GM21526 (cell line): ENCODE measurements around the gene CD27.
A peak's percentile ranks its signal among the peaks of the same experiment; 100 is the strongest.

ENCODE experiments used
- ATAC-seq: cut with Tn5 transposase; IDR thresholded peaks from one replicate; pipeline ENCODE4 v1.9.1; 2021; ENCODE audit warnings: moderate library complexity; ENCODE audit not compliant: unreplicated experiment, low FRiP score

The CD27 gene

DNA sequence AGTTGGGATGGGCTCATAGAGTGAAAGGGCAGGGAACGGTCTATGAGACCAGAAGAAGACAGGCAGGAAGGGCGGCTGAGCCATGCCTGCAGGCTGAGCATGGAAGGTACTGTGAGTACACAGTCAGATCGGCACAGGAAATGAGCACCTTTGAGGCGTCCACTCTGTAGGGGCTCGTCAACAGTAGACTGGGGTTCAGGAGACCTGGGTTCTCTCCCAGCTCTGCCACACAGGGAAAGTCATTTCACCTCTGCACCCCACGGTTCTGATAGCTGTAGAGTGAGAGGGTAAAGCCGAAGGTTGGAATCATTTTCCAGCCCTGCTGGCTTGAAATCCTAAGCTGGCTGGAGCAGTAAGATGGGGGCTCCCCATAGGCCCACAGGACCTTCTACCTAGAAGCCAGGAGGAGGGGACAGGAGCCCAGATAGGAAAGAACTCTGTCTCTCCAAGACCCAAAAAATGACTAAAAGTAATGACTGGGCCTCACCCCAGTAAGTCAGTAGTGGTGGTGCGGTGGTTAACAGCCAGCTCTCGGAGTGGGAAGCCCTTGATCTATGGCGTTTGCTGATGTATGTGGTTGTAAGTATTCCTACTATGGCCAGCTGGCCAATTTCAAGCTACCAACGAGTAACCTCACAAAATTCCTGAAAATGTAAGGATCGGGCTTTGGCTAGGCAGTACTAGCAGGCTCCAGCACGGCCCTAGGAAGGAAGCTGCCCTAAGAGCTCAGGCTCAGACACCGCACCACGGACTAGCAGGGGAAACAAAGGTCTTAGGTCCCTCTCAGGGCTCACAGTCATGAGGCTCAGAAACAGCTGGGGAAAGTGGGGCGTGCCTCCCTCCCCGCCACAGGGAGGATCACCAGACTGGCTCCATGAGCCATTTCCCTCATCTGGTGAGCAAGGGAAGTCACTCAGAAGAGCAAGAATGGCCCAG is 10.3 kb upstream of the CD27 start:
- no peak for ATAC-seq

DNA sequence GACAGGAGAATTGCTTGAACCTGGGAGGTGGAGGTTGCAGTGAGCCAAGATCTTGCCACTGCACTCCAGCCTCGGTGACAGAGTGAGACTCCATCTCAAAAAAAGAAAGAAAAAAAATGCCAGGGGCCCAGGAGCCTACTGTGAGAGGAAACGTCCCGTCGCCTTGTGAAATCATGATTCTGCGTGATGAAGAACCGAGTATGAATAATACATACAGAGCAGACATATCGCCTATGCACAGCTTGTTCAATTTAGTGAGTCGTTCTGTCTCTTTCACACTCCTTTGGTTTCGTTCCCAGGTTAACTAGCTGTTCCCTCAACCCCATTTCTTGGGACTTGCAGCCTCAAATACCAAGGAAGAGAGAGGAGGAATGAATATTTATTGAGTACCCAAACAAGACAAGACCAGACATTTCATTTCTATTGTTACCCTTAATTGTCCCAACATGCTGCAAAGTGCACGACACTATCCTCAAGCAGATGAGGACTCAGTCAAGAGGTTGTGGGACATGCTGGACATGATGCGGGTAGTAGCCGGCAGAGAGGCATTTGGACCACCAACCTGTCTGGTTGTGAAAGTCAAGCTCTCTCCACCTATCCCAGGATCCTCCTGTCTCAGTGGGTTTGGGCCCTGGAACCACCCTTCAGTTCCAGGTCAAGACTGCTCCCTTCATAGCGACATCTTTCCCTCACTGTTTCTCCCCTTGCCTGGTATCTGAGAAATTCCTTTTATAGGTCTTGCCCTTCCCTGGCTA is 8.6 kb upstream of the CD27 start:
- no peak for ATAC-seq

DNA sequence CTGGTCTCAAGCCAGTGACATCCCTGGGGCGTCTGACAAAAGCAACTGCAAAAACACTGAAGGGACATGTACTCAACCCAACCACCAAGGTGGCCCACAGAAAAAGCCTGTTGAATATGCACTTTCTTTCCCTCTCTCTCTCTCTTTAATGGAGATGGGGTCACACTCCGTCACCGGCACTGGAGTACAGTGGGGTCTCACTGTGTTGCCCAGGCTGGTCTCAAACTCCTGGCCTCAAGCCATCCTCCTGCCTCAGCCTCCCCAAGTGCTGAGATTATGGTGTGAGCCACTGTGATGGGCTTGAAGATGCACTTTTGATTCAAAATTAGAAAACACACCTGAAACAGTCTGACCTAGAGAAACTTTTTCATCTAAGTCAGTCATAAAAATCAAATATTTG is 7.2 kb upstream of the CD27 start:
- no peak for ATAC-seq

DNA sequence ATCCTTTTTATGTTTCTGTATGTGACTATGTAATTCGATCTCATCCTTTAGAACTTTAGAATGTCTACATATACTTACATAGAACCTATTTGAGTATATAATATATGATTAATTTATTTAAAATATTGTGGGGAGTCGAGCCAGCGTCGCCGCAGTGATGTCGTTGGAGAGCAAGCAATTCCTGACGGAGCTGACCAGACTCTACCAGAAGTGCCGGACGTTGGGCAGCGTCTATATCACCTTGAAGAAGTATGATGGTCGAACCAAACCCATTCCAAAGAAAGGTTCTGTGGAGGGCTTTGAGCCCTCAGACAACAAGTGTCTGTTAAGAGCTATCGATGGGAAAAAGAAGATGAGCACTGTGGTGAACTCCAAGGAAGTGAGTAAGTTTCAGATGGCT is 6.4 kb upstream of the CD27 start:
- no peak for ATAC-seq

DNA sequence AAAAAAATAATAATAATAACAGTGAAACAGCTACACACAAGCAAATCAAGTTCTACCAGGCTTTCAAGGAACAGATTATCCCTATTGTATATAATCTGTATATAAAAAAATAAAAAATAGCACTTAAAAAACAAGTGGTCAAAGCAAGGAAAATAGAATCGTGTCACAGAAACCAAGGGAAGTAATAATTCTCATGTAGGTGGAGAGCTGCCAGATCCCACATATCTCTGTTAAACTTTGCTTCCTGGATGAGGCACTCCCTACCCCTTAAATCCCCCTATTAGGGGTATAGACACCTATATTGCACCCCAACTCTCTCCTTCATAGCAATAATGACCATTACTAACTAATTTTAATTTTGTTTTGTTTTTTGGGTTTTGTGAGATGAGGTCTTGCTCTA is 4.4 kb upstream of the CD27 start:
- ATAC-seq, result no peak

DNA sequence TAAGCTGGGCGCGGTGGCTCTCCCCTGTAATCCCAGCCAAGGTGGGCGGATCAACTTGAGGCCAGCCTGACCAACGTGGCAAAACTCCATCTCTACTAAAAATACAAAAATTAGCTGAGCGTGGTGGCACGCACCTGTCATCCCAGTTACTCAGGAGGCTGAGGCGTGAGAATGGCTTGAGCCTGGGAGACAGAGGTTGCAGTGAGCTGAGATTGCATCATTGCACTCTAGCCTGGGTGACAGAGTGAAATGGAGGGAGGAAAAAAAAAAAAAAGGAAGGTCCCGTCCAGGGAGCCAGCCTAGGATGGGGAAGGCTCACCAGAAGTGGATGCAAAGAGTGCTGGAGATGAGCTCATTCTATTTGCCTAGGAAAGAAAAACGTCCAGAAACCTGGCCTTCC is 1.9 kb upstream of the CD27 start:
- no peak for ATAC-seq

DNA sequence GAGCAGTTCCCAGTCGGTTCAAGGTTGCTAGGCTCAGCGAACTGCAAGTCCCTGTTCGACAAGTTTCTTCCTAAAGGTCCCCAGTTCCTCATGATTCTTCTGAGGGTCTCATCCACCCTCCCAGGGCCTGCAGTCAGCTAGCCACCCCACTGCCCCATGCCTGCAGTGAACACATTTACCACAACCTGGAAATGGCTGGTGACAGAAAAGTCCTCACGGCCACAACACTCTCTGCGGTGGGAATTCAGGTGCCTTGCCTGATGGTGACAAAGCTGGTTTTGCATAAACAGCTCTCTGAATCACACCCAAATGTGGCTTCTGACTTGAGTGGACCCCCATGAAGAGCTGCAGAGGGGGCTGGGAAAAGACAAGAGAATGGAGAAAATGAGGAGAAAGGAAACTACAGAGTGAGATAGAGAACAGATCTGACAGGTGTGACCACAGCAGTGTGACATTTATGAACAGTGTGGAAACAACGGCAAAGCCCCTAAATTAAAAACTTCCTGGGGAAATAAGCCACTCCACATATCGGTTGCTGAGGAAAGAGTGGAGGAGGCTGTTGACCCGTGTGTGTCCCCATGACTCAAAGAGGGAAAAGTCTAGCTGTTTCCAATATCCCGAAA is 1.3 kb upstream of the CD27 start:
- ATAC-seq, result peak; percentile 35

DNA sequence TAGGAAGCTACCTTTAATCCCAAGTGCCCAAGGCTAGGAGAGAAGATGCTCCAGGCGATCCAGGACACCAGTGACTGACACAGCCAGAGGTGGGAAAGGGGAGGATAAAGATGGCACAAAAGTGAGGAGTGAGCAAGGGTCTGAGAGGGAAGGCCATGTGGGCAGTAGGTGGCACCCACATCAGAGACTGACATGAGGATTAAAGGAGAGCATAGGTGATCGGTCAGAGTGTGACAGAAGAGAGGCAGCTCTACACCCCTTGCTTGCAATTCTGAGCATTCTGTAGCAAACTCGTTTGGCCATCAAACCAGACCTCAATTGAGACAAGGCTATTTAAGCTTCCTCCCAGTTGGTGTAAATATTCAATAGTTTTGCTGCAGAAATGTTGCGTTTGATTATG is 724 bp upstream of the CD27 start:
- ATAC-seq, result no peak

DNA sequence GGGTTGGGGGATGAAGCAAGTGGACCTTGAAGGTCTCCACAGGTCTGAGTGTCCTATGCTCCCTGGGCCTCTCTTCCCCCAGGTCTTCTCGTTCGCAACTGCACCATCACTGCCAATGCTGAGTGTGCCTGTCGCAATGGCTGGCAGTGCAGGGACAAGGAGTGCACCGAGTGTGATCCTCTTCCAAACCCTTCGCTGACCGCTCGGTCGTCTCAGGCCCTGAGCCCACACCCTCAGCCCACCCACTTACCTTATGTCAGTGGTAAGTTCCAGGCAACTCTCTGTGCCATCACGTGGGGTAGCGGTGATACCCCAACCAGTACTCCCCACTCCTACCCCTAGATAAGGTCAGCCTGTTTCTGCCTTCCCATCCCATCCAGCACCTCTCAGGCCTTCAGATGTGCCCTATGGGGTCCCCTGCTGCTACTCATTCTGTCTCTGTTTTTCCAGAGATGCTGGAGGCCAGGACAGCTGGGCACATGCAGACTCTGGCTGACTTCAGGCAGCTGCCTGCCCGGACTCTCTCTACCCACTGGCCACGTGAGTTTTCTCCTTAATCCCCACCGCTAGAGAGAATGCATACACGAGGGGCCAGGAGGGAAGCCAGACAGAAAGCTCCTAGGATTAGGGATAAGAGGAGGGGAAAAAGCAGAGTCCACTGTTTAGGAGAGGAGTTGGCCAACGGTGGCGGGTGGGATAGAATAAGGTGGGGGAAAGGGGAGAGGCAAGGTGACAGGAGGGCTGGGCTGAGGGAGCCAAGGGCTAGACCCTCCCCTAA is 5.5 kb downstream of the CD27 start:
- no peak for ATAC-seq

DNA sequence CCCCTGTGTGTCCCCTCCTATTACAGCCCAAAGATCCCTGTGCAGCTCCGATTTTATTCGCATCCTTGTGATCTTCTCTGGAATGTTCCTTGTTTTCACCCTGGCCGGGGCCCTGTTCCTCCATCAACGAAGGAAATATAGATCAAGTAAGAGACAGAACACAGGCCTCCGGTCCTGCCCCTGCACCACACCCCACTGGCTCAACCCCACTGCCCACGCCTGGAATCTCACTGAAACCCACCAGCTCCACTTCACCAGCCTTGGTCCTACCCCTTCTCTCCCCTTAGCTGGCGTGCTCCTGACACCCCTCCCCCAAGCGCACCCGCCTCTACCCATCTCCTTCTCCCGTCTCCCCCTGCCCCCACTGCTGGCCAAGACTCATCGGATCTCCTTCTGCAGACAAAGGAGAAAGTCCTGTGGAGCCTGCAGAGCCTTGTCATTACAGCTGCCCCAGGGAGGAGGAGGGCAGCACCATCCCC is 6.2 kb downstream of the CD27 start:
- no peak for ATAC-seq

DNA sequence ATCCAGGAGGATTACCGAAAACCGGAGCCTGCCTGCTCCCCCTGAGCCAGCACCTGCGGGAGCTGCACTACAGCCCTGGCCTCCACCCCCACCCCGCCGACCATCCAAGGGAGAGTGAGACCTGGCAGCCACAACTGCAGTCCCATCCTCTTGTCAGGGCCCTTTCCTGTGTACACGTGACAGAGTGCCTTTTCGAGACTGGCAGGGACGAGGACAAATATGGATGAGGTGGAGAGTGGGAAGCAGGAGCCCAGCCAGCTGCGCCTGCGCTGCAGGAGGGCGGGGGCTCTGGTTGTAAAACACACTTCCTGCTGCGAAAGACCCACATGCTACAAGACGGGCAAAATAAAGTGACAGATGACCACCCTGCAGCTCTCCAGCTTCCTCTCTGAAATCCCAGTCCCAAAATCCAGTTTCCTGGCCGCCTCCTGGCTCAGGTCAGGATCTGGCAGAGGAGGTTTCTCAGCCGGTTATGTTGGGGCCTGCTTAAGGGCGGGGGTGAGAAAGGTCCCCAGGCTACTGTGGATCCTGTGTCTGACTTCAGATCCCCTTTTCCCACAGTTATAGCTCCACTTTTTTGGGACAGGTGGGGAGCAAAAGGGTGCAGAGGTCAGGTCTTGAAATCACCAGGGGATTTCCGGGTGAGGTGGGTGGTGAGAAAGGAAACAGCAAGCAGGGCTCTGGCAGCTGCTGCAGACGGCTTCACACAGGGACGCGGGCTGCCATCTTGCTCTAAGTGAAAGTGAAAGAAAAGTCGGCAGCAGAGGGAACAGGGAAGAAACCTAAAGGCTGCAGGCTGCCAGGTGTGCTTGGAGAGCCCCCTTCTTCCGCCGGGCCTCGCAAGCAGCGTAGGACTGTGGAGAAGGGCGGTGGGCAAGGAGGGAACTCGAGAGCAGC is 6.8 kb downstream of the CD27 start, which contains the start of gene TAPBPL:
TAPBPL (plus strand) TSS at position 695 of the 897 bp plus-strand sequence. CDS start 207 bp downstream, outside the sequence.
- no peak for ATAC-seq

DNA sequence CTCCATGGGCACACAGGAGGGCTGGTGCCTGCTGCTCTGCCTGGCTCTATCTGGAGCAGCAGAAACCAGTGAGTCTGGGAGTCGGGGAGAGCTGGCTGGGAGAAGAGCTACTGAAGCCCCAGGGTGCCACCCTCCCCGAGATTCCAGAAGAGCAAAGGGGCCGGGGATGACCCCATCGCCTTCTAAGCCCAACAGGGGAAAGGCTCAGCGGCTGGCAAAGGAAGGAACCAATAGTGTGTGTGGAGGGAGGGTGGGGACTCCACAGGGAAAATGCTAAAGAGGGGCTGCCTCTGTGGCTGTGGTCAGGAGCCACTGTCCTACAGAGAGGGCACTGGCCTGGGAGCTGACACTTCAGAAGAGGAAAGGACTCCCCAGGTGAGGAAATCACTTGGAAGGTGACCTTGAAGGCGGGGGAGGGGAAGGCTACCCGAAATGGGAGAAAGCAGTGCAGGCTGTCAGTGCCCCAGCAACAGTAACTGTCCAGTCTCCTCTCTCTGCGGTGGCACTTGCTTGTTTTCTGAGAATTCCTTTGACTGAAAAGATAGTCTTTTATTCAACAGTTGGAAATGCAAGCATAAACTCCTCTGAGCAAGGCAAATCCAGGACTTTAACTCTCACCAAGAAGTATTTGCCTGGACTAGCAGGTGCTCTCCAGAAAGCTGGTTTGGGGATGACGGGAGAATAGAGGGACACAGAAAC is 7.6 kb downstream of the CD27 start:
- ATAC-seq, result no peak

DNA sequence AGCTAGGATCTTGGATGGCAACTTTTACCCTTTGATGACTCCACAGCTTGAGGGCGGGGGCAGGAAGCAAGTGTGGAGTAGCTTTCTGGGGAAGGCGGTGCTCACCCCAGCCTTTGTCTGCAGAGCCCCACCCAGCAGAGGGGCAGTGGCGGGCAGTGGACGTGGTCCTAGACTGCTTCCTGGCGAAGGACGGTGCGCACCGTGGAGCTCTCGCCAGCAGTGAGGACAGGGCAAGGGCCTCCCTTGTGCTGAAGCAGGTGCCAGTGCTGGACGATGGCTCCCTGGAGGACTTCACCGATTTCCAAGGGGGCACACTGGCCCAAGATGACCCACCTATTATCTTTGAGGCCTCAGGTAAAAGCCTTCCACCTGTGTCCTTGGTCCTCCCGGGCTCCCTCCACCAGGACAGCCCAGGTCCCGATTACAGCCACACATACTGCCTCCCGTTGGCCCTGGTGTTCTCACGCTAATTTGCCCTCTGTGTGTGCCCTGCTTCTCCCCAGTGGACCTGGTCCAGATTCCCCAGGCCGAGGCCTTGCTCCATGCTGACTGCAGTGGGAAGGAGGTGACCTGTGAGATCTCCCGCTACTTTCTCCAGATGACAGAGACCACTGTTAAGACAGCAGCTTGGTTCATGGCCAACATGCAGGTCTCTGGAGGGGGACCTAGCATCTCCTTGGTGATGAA is 8.3 kb downstream of the CD27 start:
- ATAC-seq, result no peak

DNA sequence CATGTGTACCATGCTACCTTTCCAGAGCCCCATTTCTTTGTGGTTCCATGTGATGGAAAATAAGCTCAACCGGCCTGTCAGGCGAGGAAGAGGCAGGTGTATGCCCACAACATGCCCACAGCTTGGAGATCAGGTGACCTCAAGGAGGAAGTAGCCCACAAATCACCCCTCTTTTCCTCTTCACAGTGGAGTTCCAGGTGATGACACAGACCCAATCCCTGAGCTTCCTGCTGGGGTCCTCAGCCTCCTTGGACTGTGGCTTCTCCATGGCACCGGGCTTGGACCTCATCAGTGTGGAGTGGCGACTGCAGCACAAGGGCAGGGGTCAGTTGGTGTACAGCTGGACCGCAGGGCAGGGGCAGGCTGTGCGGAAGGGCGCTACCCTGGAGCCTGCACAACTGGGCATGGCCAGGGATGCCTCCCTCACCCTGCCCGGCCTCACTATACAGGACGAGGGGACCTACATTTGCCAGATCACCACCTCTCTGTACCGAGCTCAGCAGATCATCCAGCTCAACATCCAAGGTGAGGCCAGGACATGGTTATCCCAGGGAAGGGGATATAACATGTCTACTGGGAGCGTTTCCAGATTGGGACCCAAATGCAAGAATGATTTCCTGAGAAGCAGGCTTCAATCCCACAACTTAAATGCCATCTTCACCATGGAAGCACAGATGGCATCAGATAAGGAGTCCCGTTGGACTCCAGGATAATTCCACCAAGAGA is 12.6 kb downstream of the CD27 start:
- ATAC-seq, result no peak

DNA sequence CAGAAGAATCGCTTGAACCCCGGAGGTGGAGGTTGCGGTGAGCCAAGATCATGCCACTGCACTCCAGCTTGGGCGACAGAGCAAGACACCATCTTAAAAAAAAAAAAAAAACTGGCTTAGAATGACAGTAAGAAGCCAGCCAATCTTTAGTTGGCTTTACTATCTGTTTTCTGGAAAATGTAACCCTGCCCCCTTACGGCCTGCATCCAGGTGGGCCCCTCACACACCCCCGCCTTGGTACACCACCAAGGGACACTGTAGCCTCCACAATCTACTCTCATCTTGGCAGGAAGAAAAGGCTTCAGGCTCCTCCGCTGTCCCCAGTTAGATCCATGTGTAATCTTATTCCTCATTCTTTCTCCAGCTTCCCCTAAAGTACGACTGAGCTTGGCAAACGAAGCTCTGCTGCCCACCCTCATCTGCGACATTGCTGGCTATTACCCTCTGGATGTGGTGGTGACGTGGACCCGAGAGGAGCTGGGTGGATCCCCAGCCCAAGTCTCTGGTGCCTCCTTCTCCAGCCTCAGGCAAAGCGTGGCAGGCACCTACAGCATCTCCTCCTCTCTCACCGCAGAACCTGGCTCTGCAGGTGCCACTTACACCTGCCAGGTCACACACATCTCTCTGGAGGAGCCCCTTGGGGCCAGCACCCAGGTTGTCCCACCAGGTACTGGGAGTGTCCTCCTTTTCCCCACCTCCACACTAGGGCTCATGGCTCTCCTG is 13.7 kb downstream of the CD27 start:
- no peak for ATAC-seq

DNA sequence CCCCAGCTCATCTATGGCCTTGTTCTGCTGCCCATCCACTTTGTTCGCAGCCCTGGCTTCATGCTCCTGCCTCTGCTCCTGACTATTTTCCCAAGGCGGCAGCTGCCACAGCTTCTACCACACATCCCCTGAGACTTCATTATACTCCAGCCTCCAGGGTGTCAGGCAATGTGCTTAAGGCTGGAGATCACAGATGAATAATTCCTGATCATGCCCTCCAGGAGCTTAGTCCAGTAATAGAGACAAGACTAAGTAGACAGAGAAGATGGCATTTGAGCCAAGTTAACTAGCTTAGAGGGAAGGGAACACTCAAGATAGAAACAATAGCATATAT is 14.2 kb downstream of the CD27 start:
- no peak for ATAC-seq

DNA sequence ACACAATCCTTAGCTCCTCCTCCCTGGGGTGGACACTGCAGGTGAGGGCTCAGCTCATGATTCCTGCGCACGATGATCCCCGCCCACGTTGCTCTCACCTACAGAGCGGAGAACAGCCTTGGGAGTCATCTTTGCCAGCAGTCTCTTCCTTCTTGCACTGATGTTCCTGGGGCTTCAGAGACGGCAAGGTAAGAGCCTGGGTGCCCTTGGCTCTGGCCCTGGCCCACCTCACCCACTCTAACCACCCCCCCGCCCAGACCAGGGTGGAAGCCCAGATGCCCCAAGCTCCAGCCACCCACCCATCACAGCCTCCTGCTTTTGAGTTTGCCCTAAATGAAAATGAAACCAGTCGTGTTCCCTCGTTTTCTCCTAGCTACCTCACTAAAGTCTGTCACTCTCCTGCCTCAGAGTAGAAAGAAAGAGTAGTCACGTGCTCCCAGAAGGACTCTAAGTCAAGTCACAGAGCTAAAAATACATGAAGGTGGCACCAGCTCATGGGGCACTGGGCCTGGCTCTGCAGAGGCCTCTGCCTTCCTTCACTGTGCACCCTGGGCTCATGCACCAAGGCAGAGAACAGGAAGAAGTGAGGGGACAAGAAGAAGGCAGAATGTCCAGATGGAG is 16.1 kb downstream of the CD27 start:
- no peak for ATAC-seq
